Natural killer cell (primary cell): ENCODE measurements around the gene HSD17B1. TPM values are rescaled to one million over a fixed set of nuclear protein-coding genes. Genes with fewer than 3 reads are reported as not detected.

ENCODE experiments used
- ATAC-seq, 3 donors: fragments of 150-1000 bp in 2 of 3; fragments of 200-7000 bp in 1 of 3; cut with Tn5 transposase; 1 replicate in 1 of 3; 2 replicates in 2 of 3; pipeline ENCODE4 v1.10.0; 2021; ENCODE audit warnings: mild to moderate bottlenecking in 2 of 3, moderate library complexity in 2 of 3
- DNase-seq, 2 donors: peaks; one replicate each; pipeline versions ENCODE4 v3.0.0 to v3.0.0-alpha.2; 2013 to 2021; ENCODE audit warnings: mixed read lengths in 1 of 2
- H3K27ac ChIP-seq: one replicate; pipeline ENCODE4 v1.5.1; 2013; ENCODE audit warnings: mild to moderate bottlenecking, low read length
- H3K27me3 ChIP-seq: one replicate; pipeline ENCODE4 v1.6.1; 2013; ENCODE audit warnings: low read length; ENCODE audit not compliant: control insufficient read depth, insufficient read depth
- H3K36me3 ChIP-seq: one replicate; pipeline ENCODE4 v1.6.1; 2013; ENCODE audit warnings: low read length; ENCODE audit not compliant: control insufficient read depth, insufficient read depth
- H3K4me1 ChIP-seq: one replicate; pipeline ENCODE4 v1.6.1; 2013; ENCODE audit warnings: low read length; ENCODE audit not compliant: control insufficient read depth, insufficient read depth
- H3K4me3 ChIP-seq: one replicate; pipeline ENCODE4 v1.5.1; 2013; ENCODE audit warnings: low read length
- H3K9me3 ChIP-seq: one replicate; pipeline ENCODE4 v1.6.1; 2013; ENCODE audit warnings: low read length; ENCODE audit not compliant: control insufficient read depth, insufficient read depth
- H3K27ac Mint-ChIP-seq, 2 donors: one replicate each; pipeline ENCODE4 v1.8.0; 2022; ENCODE audit warnings: mild to moderate bottlenecking in 2 of 2, mixed read lengths in 2 of 2, moderate library complexity in 1 of 2
- H3K27me3 Mint-ChIP-seq, 2 donors: one replicate each; pipeline ENCODE4 v1.8.0; 2022; ENCODE audit warnings: low read depth in 2 of 2, mixed read lengths in 2 of 2
- H3K36me3 Mint-ChIP-seq: one replicate; pipeline ENCODE4 v1.8.0; 2022; ENCODE audit warnings: mixed read lengths
- H3K4me1 Mint-ChIP-seq, 2 donors: one replicate each; pipeline ENCODE4 v1.8.0; 2022; ENCODE audit warnings: mixed read lengths in 2 of 2
- H3K4me3 Mint-ChIP-seq: one replicate; pipeline ENCODE4 v1.8.0; 2022; ENCODE audit warnings: mild to moderate bottlenecking, moderate library complexity, mixed read lengths
- H3K9me3 Mint-ChIP-seq, 2 donors: one replicate each; pipeline ENCODE4 v1.8.0; 2022; ENCODE audit warnings: mixed read lengths in 2 of 2
- CTCF ChIP-seq: fragments of 200-600 bp; IDR thresholded peaks from one replicate; pipeline ENCODE4 v1.8.0; 2022; ENCODE audit warnings: antibody characterized with exemption
- WGBS: methylation state at CpG from one replicate; pipeline ENCODE4 v1.1.7; 2013; ENCODE audit warnings: missing lambda C conversion rate; ENCODE audit not compliant: insufficient coverage; 5-methylcytosine and 5-hydroxymethylcytosine counted together
- intact Hi-C: fragments of 100-400 bp; cut with micrococcal nuclease; formaldehyde crosslinking; loops from one replicate; pipeline ENCODE4 v1.14.2; 2022
- total RNA-seq, 4 donors: library from RNA; stranded (reverse); fragments of 120-200 nt in 1 of 4; gene quantifications; one replicate each; pipeline versions ENCODE4 v1.2.3 to v1.2.4, GENCODE V29; 2013 to 2022

HSD17B1 gene
- total RNA-seq, 3 donors from 2014 or later (not counting 1 experiment from before 2014, with no cell fraction given): 0.68 to 1.6 (median 1.2) TPM

- WGBS: 38% methylated on average over 3 of the region's 3 CpGs
- H3K27ac Mint-ChIP-seq: peak overlapping the region in 1 of 2 donors; percentile 86
- H3K4me1 ChIP-seq: peaks cover 43% of the 10 kb centered on the region
Observed at GRCh38 chr17:42529061-42529460, 23.7 kb upstream of the HSD17B1 start.

GRCh38 chr17:42530952-42531454 lies 21.7 kb upstream of the HSD17B1 start:
- Mint-ChIP-seq H3K27ac (peak overlapping the region; percentile 80 to 86), H3K4me3 (peak overlapping the region; percentile 85), H3K9me3 (no peaks in the 10 kb centered on the region), H3K36me3 (no peaks in the 10 kb centered on the region), H3K4me1 (peaks cover 35 to 51% of the 10 kb centered on the region in 2 donors), H3K27me3 (no peaks in the 10 kb centered on the region)
- DNase-seq: no peak
- ATAC-seq: no peak
- 86% methylated on average over 1 of the region's 2 CpGs for WGBS
- Histone ChIP-seq H3K27ac (no peak overlapping the region), H3K4me3 (no peak overlapping the region), H3K4me1 (peaks cover 51% of the 10 kb centered on the region), H3K36me3 (no peaks in the 10 kb centered on the region), H3K27me3 (no peaks in the 10 kb centered on the region), H3K9me3 (no peaks in the 10 kb centered on the region)
- intact Hi-C loops: loop anchor here (2.0 kb wide), 1 partner anchor 46 kb away; no protein-coding TSS in a partner anchor
- TF ChIP-seq CTCF: no peak

More at GRCh38 chr17:42529061-42529460, 23.7 kb upstream of the HSD17B1 start:
- intact Hi-C loops: no loop called here
- Mint-ChIP-seq H3K36me3 (no peaks in the 10 kb centered on the region), H3K4me1 (peaks cover 29 to 48% of the 10 kb centered on the region in 2 donors), H3K4me3 (peak overlapping the region; percentile 25), H3K9me3 (no peaks in the 10 kb centered on the region), H3K27me3 (no peaks in the 10 kb centered on the region)
- H3K27me3 ChIP-seq: no peaks in the 10 kb centered on the region
- H3K36me3 ChIP-seq: no peaks in the 10 kb centered on the region
- DNase-seq (no peak), ATAC-seq (no peak)
- H3K4me3 ChIP-seq: no peak overlapping the region
- TF ChIP-seq CTCF: no peak
- no peak overlapping the region for H3K27ac ChIP-seq
- H3K9me3 ChIP-seq: no peaks in the 10 kb centered on the region

- ATAC-seq: peak; percentile 27 to 49 (median 45)
- peak overlapping the region; percentile 85 for H3K4me3 Mint-ChIP-seq
- no peaks in the 10 kb centered on the region for H3K36me3 ChIP-seq
- H3K4me3 ChIP-seq: peak overlapping the region; percentile 33
- H3K27me3 ChIP-seq: no peaks in the 10 kb centered on the region
- intact Hi-C loops: loop anchor here (2.0 kb wide), 1 partner anchor 47 kb away; no protein-coding TSS in a partner anchor
- H3K36me3 Mint-ChIP-seq: no peaks in the 10 kb centered on the region
- WGBS: 12% methylated on average over 60 of the region's 60 CpGs
- no peaks in the 10 kb centered on the region for H3K27me3 Mint-ChIP-seq
- H3K27ac Mint-ChIP-seq: peak overlapping the region; percentile 80 to 86
- H3K9me3 ChIP-seq: no peaks in the 10 kb centered on the region
- TF ChIP-seq CTCF: peak; percentile 19
- peaks cover 35 to 55% of the 10 kb centered on the region in 2 donors for H3K4me1 Mint-ChIP-seq
- peak overlapping the region; percentile 49 for H3K27ac ChIP-seq
- H3K4me1 ChIP-seq: peaks cover 54% of the 10 kb centered on the region
- peak; percentile 48 to 74 for DNase-seq
- no peaks in the 10 kb centered on the region for H3K9me3 Mint-ChIP-seq
Observed at GRCh38 chr17:42531455-42532354, 21.0 kb upstream of the HSD17B1 start.
